Liver (tissue), 9 donors: Measurements from ENCODE around the gene ZBTB17. TPM values are rescaled to one million over a fixed set of nuclear protein-coding genes. Genes with fewer than 3 reads are reported as not detected.

Experiments
- DNase-seq: peaks from one replicate; pipeline ENCODE4 v3.0.0-alpha.2; 2017; ENCODE audit warnings: low spot score
- H3K27ac ChIP-seq, 2 donors: one replicate each; pipeline ENCODE4 v1.7.0; 2013; ENCODE audit warnings: inconsistent platforms in 2 of 2, low read length in 2 of 2, control low read depth in 1 of 2, low read depth in 1 of 2, mild to moderate bottlenecking in 1 of 2
- H3K27me3 ChIP-seq, 4 donors: one replicate each; pipeline versions ENCODE4 v1.6.1 to v1.7.0; 2013; ENCODE audit warnings: low read length in 3 of 4, inconsistent platforms in 1 of 4, mild to moderate bottlenecking in 1 of 4, moderate library complexity in 1 of 4; ENCODE audit not compliant: control insufficient read depth in 4 of 4, insufficient read depth in 4 of 4
- H3K36me3 ChIP-seq, 4 donors: one replicate each; pipeline versions ENCODE4 v1.6.1 to v1.7.0; 2013; ENCODE audit warnings: low read length in 3 of 4, mild to moderate bottlenecking in 3 of 4, low read depth in 1 of 4, moderate library complexity in 1 of 4; ENCODE audit not compliant: control insufficient read depth in 4 of 4, insufficient read depth in 3 of 4
- H3K4me1 ChIP-seq, 4 donors: one replicate each; pipeline versions ENCODE4 v1.6.1 to v1.7.0; 2013; ENCODE audit warnings: low read length in 3 of 4, mild to moderate bottlenecking in 3 of 4, moderate library complexity in 1 of 4; ENCODE audit not compliant: control insufficient read depth in 4 of 4, insufficient read depth in 4 of 4
- H3K4me3 ChIP-seq, 3 donors: one replicate each; pipeline versions ENCODE4 v1.6.1 to v1.7.0; 2013; ENCODE audit warnings: low read length in 3 of 3, control low read depth in 1 of 3, low read depth in 1 of 3, mild to moderate bottlenecking in 1 of 3
- H3K9ac ChIP-seq, 2 donors: one replicate each; pipeline ENCODE4 v1.7.0; 2013; ENCODE audit warnings: low read length in 2 of 2, mild to moderate bottlenecking in 2 of 2, moderate library complexity in 2 of 2, control low read depth in 1 of 2, low read depth in 1 of 2
- H3K9me3 ChIP-seq, 4 donors: one replicate each; pipeline versions ENCODE4 v1.6.1 to v1.7.0; 2013; ENCODE audit warnings: low read length in 3 of 4; ENCODE audit not compliant: control insufficient read depth in 4 of 4
- EGR1 ChIP-seq, 2 donors: IDR thresholded peaks; 2 replicates each; pipeline ENCODE4 v1.6.1; 2016 to 2018; ENCODE audit warnings: antibody characterized with exemption in 2 of 2, low read depth in 2 of 2
- FOXA1 ChIP-seq: IDR thresholded peaks from 2 replicates; pipeline ENCODE4 v1.6.1; 2016; ENCODE audit warnings: antibody characterized with exemption
- GABPA ChIP-seq, 2 donors: IDR thresholded peaks in 1 of 2; conservative IDR thresholded peaks in 1 of 2; 2 replicates each; pipeline ENCODE4 v1.6.1; 2016; ENCODE audit warnings: antibody characterized with exemption in 2 of 2, mild to moderate bottlenecking in 1 of 2, moderate library complexity in 1 of 2
- HNF4A ChIP-seq, 2 donors: conservative IDR thresholded peaks; 2 replicates each; pipeline ENCODE4 v1.6.1; 2016; ENCODE audit warnings: antibody characterized with exemption in 2 of 2, mild to moderate bottlenecking in 2 of 2
- HNF4G ChIP-seq: IDR thresholded peaks from 2 replicates; pipeline ENCODE4 v1.6.1; 2016; ENCODE audit warnings: antibody characterized with exemption
- JUND ChIP-seq, 2 donors: IDR thresholded peaks; 2 replicates each; pipeline ENCODE4 v1.6.1; 2016; ENCODE audit warnings: antibody characterized with exemption in 2 of 2
- NR2F2 ChIP-seq: IDR thresholded peaks from 2 replicates; pipeline ENCODE4 v1.6.1; 2016; ENCODE audit warnings: antibody characterized with exemption
- RAD21 ChIP-seq, 2 donors: IDR thresholded peaks; 2 replicates each; pipeline ENCODE4 v1.6.1; 2016; ENCODE audit warnings: antibody characterized with exemption in 2 of 2, mild to moderate bottlenecking in 2 of 2
- RXRA ChIP-seq, 2 donors: IDR thresholded peaks; 2 replicates each; pipeline ENCODE4 v1.6.1; 2017 to 2018; ENCODE audit warnings: antibody characterized with exemption in 2 of 2, mild to moderate bottlenecking in 1 of 2
- SP1 ChIP-seq: IDR thresholded peaks from 2 replicates; pipeline ENCODE4 v1.6.1; 2018; ENCODE audit warnings: antibody characterized with exemption, mild to moderate bottlenecking
- TAF1 ChIP-seq: conservative IDR thresholded peaks from 2 replicates; pipeline ENCODE4 v1.6.1; 2016; ENCODE audit warnings: antibody characterized with exemption, mild to moderate bottlenecking
- YY1 ChIP-seq: IDR thresholded peaks from 2 replicates; pipeline ENCODE4 v1.6.1; 2016; ENCODE audit warnings: antibody characterized with exemption, mild to moderate bottlenecking
- WGBS: extraction: QIAGEN DNeasy Blood & Tissue Kit; methylation state at CpG from one replicate; pipeline ENCODE4 v1.1.7; 2013; 5-methylcytosine and 5-hydroxymethylcytosine counted together
- polyA plus RNA-seq, 2 donors: library from polyadenylated mRNA; stranded (reverse) in 1 of 2; unstranded in 1 of 2; fragments of 200-250 nt in 1 of 2; fragments of >200 nt in 1 of 2; fragmentation: Nextera tagmentation in 1 of 2; extraction: Ambion mirVana in 1 of 2; gene quantifications; one replicate each; pipeline versions ENCODE4 v1.2.1 to v1.2.3, GENCODE V29; 2013 to 2015
- total RNA-seq, 2 donors: library from RNA; depleted of rRNA; stranded (reverse); fragments of >200 nt; gene quantifications; one replicate each; pipeline ENCODE4 v1.2.3, GENCODE V29; 2014
- TF ChIP-seq, protein P1 (sequence below): IDR thresholded peaks from 2 replicates; pipeline ENCODE4 v1.6.1; 2016; ENCODE audit warnings: antibody characterized with exemption
- TF ChIP-seq, protein P2 (sequence below): IDR thresholded peaks from 2 replicates; pipeline ENCODE4 v1.6.1; 2016; ENCODE audit warnings: antibody characterized with exemption
- TF ChIP-seq, protein P3 (sequence below): IDR thresholded peaks from 2 replicates; pipeline ENCODE4 v1.6.1; 2016; ENCODE audit warnings: antibody characterized with exemption
- TF ChIP-seq, protein P4 (sequence below): fragments of 150-350 bp; IDR thresholded peaks from 2 replicates; pipeline ENCODE4 v1.5.1; 2017; ENCODE audit warnings: improper control_type of control experiment, low read depth, low read length; ENCODE audit not compliant: missing input control
- TF ChIP-seq, protein P5 (sequence below): IDR thresholded peaks from 2 replicates; pipeline ENCODE4 v1.6.1; 2016; ENCODE audit warnings: antibody characterized with exemption, mild to moderate bottlenecking
- donor health status: healthy.
- donor health status: healthy.
- donor health status: healthy.
- donor health status: healthy.
- donor health status: healthy.

Gene ZBTB17
- total and polyA plus RNA-seq, 4 donors = 8.9 to 15.1 (median 9.9) TPM

DNA sequence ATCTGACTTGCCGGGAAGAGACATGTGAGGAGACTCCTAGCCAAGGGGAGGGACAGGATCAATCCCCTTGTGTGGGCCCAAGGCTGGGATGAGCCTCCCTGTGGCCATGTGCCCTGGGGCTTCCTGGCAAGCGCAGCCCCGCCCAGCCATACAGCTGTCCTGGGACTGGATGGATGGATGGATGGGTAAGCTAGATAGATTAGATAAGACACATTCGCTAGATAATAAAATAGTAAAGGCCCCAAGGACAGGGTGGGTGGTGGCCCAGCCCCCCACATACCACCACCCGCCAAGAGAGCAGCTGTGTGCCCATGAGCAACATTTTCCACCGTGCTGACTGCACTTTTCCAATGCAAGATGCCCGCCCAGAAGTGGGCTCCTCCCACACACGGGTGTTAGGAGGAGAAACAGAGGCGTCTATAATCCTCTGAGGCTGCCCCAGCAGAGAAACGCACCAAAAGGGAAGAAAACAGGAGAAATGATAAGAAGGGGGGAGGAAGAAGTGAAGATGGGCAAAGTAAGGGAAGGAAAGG lies 25.1 kb downstream of the ZBTB17 start (continued):
- TF ChIP-seq, protein P1, sequence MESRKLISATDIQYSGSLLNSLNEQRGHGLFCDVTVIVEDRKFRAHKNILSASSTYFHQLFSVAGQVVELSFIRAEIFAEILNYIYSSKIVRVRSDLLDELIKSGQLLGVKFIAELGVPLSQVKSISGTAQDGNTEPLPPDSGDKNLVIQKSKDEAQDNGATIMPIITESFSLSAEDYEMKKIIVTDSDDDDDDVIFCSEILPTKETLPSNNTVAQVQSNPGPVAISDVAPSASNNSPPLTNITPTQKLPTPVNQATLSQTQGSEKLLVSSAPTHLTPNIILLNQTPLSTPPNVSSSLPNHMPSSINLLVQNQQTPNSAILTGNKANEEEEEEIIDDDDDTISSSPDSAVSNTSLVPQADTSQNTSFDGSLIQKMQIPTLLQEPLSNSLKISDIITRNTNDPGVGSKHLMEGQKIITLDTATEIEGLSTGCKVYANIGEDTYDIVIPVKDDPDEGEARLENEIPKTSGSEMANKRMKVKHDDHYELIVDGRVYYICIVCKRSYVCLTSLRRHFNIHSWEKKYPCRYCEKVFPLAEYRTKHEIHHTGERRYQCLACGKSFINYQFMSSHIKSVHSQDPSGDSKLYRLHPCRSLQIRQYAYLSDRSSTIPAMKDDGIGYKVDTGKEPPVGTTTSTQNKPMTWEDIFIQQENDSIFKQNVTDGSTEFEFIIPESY = no peak
- TF ChIP-seq, protein P2, sequence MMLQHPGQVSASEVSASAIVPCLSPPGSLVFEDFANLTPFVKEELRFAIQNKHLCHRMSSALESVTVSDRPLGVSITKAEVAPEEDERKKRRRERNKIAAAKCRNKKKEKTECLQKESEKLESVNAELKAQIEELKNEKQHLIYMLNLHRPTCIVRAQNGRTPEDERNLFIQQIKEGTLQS = no peak
- TF ChIP-seq NR2F2 (no peak), SP1 (no peak), YY1 (no peak)

DNA sequence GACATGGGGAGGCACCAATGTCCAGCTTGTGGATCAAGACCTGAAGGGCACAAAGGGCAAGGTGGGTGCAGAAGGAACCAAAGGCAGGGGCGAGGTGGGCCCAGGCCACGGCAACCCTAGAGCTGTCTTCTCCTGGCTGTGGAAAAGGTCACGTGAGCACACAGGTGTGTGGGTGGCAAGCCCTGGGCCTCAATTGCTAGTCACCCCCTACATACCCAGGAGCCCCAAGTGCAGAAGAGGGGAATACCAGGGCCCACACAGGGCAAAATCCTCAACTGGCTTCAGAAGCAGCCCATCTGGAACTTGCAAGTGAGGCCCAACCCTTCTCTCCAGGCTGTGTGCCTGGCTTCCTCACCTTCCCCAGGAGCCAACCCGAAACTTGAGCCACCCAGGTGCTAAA lies 25.6 kb downstream of the ZBTB17 start:
- Histone ChIP-seq H3K9ac (no peak overlapping the region), H3K4me1 (peaks cover 0 to 4% (median 1%) of the 10 kb centered on the region in 4 donors), H3K27ac (peak overlapping the region; percentile 40 to 49), H3K4me3 (no peak overlapping the region), H3K36me3 (peaks cover 2 to 27% (median 6%) of the 10 kb centered on the region in 4 donors), H3K27me3 (no peaks in the 10 kb centered on the region), H3K9me3 (no peaks in the 10 kb centered on the region)
- DNase-seq = no peak
- TF ChIP-seq, protein P3, sequence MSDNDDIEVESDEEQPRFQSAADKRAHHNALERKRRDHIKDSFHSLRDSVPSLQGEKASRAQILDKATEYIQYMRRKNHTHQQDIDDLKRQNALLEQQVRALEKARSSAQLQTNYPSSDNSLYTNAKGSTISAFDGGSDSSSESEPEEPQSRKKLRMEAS = no peak
- no peak for TF ChIP-seq RXRA (IDR thresholded peaks at IDR 0.05)
- TF ChIP-seq RAD21 (IDR thresholded peaks at IDR 0.05) = no peak
- TF ChIP-seq EGR1 (IDR thresholded peaks at IDR 0.05; ENCODE audit: low read depth in 2 of 2) = no peak
- no peak for TF ChIP-seq GABPA (IDR thresholded peaks at IDR 0.05 in 1 of 2, conservative IDR thresholded peaks at IDR 0.05 in 1 of 2)
- TF ChIP-seq, protein P4, sequence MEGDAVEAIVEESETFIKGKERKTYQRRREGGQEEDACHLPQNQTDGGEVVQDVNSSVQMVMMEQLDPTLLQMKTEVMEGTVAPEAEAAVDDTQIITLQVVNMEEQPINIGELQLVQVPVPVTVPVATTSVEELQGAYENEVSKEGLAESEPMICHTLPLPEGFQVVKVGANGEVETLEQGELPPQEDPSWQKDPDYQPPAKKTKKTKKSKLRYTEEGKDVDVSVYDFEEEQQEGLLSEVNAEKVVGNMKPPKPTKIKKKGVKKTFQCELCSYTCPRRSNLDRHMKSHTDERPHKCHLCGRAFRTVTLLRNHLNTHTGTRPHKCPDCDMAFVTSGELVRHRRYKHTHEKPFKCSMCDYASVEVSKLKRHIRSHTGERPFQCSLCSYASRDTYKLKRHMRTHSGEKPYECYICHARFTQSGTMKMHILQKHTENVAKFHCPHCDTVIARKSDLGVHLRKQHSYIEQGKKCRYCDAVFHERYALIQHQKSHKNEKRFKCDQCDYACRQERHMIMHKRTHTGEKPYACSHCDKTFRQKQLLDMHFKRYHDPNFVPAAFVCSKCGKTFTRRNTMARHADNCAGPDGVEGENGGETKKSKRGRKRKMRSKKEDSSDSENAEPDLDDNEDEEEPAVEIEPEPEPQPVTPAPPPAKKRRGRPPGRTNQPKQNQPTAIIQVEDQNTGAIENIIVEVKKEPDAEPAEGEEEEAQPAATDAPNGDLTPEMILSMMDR = no peak
- TF ChIP-seq JUND (IDR thresholded peaks at IDR 0.05) = no peak
- TF ChIP-seq HNF4G = no peak
- TF ChIP-seq SP1 = no peak
- TF ChIP-seq, protein P1 = no peak
- TF ChIP-seq YY1 = no peak
- TF ChIP-seq, protein P2 = no peak
- no peak for TF ChIP-seq NR2F2
- TF ChIP-seq HNF4A (conservative IDR thresholded peaks at IDR 0.05) = no peak
- TF ChIP-seq, protein P5, sequence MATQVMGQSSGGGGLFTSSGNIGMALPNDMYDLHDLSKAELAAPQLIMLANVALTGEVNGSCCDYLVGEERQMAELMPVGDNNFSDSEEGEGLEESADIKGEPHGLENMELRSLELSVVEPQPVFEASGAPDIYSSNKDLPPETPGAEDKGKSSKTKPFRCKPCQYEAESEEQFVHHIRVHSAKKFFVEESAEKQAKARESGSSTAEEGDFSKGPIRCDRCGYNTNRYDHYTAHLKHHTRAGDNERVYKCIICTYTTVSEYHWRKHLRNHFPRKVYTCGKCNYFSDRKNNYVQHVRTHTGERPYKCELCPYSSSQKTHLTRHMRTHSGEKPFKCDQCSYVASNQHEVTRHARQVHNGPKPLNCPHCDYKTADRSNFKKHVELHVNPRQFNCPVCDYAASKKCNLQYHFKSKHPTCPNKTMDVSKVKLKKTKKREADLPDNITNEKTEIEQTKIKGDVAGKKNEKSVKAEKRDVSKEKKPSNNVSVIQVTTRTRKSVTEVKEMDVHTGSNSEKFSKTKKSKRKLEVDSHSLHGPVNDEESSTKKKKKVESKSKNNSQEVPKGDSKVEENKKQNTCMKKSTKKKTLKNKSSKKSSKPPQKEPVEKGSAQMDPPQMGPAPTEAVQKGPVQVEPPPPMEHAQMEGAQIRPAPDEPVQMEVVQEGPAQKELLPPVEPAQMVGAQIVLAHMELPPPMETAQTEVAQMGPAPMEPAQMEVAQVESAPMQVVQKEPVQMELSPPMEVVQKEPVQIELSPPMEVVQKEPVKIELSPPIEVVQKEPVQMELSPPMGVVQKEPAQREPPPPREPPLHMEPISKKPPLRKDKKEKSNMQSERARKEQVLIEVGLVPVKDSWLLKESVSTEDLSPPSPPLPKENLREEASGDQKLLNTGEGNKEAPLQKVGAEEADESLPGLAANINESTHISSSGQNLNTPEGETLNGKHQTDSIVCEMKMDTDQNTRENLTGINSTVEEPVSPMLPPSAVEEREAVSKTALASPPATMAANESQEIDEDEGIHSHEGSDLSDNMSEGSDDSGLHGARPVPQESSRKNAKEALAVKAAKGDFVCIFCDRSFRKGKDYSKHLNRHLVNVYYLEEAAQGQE = no peak
- TF ChIP-seq TAF1 = no peak
- TF ChIP-seq FOXA1 = no peak
- WGBS = 95% methylated on average over 4 of the region's 4 CpGs
